ENCODE results near the gene ENO2. TPM values are rescaled to one million over a fixed set of nuclear protein-coding genes. Genes with fewer than 3 reads are reported as not detected.

Gene ENO2
- total RNA-seq, 4 donors from 2014 or later = 28.7 to 49.7 (median 40.0) TPM

GRCh38 chr12:6962285-6963015, 48.1 kb downstream of the ENO2 start:
- Histone ChIP-seq H3K9me3 (no peaks in the 10 kb centered on the region), H3K4me3 (peak overlapping the region in 3 of 4 donors; percentile 12 to 30 (median 18)), H3K4me1 (peaks cover 47 to 65% (median 52%) of the 10 kb centered on the region in 4 donors), H3K27me3 (no peaks in the 10 kb centered on the region), H3K27ac (replicated peaks in 1 of 4) (peak overlapping the region; percentile 61 to 84 (median 71)), H3K36me3 (peaks cover 22 to 28% (median 25%) of the 10 kb centered on the region in 4 donors)
- intact Hi-C loops (cut with DNase I) = no loop called here
- no peak for DNase-seq (ENCODE audit: extremely low spot score)
- no peak for TF ChIP-seq POLR2A (IDR thresholded peaks at IDR 0.05; ENCODE audit: low read depth)
- TF ChIP-seq CTCF (IDR thresholded peaks at IDR 0.05) = peak in 1 of 3 experiments; percentile 3
- 66% methylated on average over 18 of the region's 25 CpGs for WGBS

GRCh38 chr12:6963016-6963731, 48.8 kb downstream of the ENO2 start:
- peak overlapping the region in 1 of 4 donors; percentile 32 for H3K4me3 ChIP-seq
- H3K9me3 ChIP-seq = no peaks in the 10 kb centered on the region
- peaks cover 29 to 36% (median 32%) of the 10 kb centered on the region in 4 donors for H3K36me3 ChIP-seq
- peak overlapping the region; percentile 61 to 84 (median 71) for H3K27ac ChIP-seq (replicated peaks in 1 of 4)
- WGBS = 76% methylated on average over 23 of the region's 32 CpGs
- peaks cover 47 to 69% (median 55%) of the 10 kb centered on the region in 4 donors for H3K4me1 ChIP-seq
- no peak for DNase-seq (ENCODE audit: extremely low spot score)
- no peaks in the 10 kb centered on the region for H3K27me3 ChIP-seq
- TF ChIP-seq CTCF (IDR thresholded peaks at IDR 0.05) = no peak
- TF ChIP-seq POLR2A (IDR thresholded peaks at IDR 0.05; ENCODE audit: low read depth) = no peak
- no peak for TF ChIP-seq EP300 (IDR thresholded peaks at IDR 0.05)
- TF ChIP-seq POLR2AphosphoS5 (IDR thresholded peaks at IDR 0.05) = no peak
- intact Hi-C loops (cut with DNase I) = no loop called here

GRCh38 chr12:6963791-6964413, 49.5 kb downstream of the ENO2 start:
- no peak for DNase-seq (ENCODE audit: extremely low spot score)
- H3K4me3 ChIP-seq = peak overlapping the region in 1 of 4 donors; percentile 32

GRCh38 chr12:6964605-6965025, 50.2 kb downstream of the ENO2 start:
- TF ChIP-seq POLR2A (IDR thresholded peaks at IDR 0.05; ENCODE audit: low read depth) (no peak), POLR2AphosphoS5 (IDR thresholded peaks at IDR 0.05) (no peak), CTCF (IDR thresholded peaks at IDR 0.05) (no peak), EP300 (IDR thresholded peaks at IDR 0.05) (no peak)
- no peaks in the 10 kb centered on the region for H3K27me3 ChIP-seq
- WGBS = 61% methylated on average over 3 of the region's 8 CpGs
- no peak for DNase-seq (ENCODE audit: extremely low spot score)
- H3K9me3 ChIP-seq = no peaks in the 10 kb centered on the region
- intact Hi-C loops (cut with DNase I) = loop anchor here (1.0 to 5.0 kb wide), 2 partner anchors 40 to 92 kb away; partner anchors contain the start of gene SPSB2
- H3K4me3 ChIP-seq = no peak overlapping the region
- peak overlapping the region; percentile 70 to 84 (median 75) for H3K27ac ChIP-seq (replicated peaks in 1 of 4)
- H3K36me3 ChIP-seq = peaks cover 36 to 46% (median 40%) of the 10 kb centered on the region in 4 donors
- H3K4me1 ChIP-seq = peaks cover 50 to 72% (median 63%) of the 10 kb centered on the region in 4 donors

More at GRCh38 chr12:6963791-6964413, 49.5 kb downstream of the ENO2 start:
- Histone ChIP-seq H3K27me3 (no peaks in the 10 kb centered on the region), H3K4me1 (peaks cover 48 to 69% (median 59%) of the 10 kb centered on the region in 4 donors), H3K36me3 (peaks cover 36 to 43% (median 39%) of the 10 kb centered on the region in 4 donors), H3K27ac (replicated peaks in 1 of 4) (peak overlapping the region; percentile 70 to 84 (median 75)), H3K9me3 (no peaks in the 10 kb centered on the region)
- intact Hi-C loops (cut with DNase I) = no loop called here
- TF ChIP-seq EP300 (IDR thresholded peaks at IDR 0.05) (no peak), POLR2AphosphoS5 (IDR thresholded peaks at IDR 0.05) (no peak), CTCF (IDR thresholded peaks at IDR 0.05) (no peak), POLR2A (IDR thresholded peaks at IDR 0.05; ENCODE audit: low read depth) (no peak)
- 72% methylated on average over 16 of the region's 17 CpGs for WGBS
